GM10266 (cell line): ENCODE data around the gene MATCAP1.
A peak's percentile ranks its signal among the peaks of the same experiment; 100 is the strongest.

Experiments
- DNase-seq: peaks from one replicate; pipeline ENCODE4 v3.0.0; 2012; ENCODE audit errors: extremely low spot score
- TF ChIP-seq, protein P1 (sequence below): IDR thresholded peaks from 2 replicates; pipeline ENCODE4 v1.5.1; 2012; ENCODE audit warnings: mild to moderate bottlenecking, low read depth; ENCODE audit not compliant: control insufficient read depth, insufficient read depth; ENCODE audit errors: missing control alignments

Gene MATCAP1

DNA sequence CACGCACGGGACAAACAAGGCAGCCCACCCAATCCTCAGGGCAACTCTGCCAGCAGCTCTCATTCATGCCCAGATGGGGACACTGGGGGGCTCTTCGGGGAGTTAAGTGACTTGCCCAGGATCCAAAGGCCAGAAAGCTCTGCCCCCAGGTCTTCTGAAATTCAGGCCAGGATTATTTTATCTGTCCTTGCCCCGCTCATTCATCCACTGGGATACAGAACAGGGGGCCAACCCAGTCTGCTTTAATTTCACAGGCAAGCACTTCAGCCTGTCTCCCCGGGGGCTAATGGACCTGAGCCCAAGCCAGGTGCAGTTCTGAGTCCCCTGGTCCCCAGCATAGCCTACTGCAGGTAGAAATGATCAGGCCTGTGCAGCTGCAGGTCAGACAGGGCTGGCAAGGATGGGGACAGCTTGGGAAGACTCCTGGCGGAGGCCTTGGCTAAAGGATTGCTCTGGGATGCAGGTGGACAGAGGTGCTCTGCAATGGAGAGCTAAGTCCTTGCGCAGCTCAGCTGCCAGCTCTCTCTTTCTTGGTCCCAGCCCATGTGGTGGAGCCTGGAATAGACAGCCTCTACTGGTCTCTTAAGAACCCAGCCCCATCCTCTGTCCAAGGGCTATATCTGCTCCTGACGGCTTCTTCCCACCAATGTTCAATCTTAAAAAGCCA, 32.2 kb downstream of the MATCAP1 start:
- TF ChIP-seq, protein P1, sequence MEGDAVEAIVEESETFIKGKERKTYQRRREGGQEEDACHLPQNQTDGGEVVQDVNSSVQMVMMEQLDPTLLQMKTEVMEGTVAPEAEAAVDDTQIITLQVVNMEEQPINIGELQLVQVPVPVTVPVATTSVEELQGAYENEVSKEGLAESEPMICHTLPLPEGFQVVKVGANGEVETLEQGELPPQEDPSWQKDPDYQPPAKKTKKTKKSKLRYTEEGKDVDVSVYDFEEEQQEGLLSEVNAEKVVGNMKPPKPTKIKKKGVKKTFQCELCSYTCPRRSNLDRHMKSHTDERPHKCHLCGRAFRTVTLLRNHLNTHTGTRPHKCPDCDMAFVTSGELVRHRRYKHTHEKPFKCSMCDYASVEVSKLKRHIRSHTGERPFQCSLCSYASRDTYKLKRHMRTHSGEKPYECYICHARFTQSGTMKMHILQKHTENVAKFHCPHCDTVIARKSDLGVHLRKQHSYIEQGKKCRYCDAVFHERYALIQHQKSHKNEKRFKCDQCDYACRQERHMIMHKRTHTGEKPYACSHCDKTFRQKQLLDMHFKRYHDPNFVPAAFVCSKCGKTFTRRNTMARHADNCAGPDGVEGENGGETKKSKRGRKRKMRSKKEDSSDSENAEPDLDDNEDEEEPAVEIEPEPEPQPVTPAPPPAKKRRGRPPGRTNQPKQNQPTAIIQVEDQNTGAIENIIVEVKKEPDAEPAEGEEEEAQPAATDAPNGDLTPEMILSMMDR: no peak
- DNase-seq: peak; percentile 35

DNA sequence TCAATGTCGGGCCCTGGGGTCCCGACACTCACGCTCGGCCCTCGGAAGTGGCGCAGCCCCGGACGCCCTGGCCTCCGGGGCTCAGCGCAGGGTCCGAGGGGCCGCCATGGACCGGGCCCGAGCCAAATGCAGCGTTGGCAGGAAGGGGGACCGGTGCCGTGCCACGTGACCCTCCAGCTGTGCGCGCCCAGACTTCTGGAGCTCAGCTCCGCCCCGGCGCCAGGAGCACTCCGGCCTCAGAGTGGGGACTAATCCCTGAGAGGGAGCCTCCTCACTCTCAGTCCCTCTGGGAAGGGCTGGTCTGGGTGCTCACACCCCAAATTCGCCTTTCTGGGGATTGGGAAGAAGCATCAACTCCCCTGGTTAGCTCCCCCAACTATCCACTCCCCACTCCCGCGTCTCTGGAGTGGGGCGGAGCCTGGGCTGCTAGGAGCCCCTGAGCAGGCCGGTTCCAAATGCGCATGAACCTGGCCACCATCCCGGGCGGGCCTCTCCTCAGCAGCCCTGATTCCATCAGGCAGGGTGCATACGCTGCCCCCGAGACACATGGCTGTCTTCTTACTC, 32.8 kb downstream of the MATCAP1 start, which contains the start of gene B3GNT9:
Gene B3GNT9, minus strand, starts transcription at position 166 of the 564 bp plus-strand sequence. CDS start 513 bp downstream, outside the sequence.
- DNase-seq: peak; percentile 86
- TF ChIP-seq, protein P1: no peak

DNA sequence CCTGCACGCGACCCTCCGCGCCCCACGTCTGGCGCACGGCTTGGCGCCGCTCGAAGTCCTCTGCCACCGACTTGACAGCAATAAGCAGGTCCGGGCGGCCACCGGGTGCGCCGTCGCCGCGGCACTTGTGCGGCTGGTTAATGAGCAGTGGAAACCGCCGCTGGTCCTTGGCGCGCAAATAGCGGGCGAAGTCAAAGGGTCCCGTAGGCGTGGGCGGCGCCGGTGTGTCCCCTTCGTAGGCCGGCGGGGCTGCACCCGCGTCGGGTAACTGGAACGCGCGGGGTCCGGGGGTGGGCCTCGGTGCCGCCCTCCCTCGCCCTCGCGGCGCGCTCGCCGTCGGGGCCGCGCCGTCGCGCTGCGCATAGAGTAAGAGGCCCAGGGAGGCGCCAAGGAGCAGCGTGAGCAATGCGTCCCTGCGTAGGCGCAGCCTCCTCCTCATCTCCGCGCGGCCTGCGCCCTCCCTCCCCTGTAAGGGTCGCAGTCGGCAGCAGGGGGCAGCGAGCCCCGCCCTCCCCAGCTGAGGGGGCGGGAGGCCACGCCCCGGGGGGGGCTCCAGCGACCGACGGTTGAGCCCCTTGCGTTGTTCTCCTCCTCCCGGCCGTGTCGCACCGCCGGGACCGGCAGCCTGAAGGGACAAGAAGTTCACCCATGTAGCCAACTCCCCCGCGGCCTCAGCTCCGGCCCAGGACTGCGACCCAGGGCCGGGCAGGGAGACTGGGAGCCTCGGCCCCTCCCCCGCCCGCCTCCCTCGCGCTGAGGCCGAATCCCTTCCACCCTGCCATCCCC, 33.5 kb downstream of the MATCAP1 start:
- TF ChIP-seq, protein P1: peak; percentile 27
- peak; percentile 89 for DNase-seq

DNA sequence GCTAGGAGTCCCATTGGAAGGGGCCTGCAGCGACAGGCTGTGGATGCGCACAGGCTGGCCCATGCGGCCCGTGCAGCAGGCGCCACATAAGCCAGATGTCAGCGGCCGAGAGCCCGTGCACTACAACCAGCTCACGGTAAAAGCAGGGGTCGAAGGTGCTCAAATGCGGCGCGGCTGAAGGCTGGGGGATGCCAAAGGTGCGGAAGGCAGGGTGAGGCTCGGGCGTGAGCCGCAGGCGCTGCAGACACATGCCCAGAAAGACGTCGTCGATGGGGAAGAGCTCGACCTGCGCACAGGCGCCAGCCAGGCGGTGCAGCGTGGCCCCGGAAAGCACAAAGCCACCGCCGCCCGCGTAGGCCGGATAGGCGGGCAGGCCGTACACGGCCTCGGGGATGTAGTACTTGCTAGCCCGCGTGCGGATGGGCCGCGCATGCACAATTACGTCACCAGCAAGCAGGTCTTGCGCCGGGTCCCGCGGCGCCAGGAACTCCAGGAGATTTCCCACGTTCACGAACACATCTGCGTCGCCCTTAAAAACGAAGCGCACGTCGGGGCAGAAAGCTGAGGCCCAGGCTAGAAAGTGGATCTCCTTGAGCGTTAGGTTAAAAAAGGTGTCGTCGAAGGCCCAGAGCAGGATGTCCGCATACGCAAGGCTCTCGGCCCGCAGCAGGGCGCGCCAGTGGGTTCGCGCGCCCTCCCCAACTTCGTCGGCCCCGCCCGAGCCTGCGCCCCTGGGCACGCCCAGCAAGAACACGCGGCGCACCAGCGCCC, 34.3 kb downstream of the MATCAP1 start:
- no peak for DNase-seq
- TF ChIP-seq, protein P1: no peak

DNA sequence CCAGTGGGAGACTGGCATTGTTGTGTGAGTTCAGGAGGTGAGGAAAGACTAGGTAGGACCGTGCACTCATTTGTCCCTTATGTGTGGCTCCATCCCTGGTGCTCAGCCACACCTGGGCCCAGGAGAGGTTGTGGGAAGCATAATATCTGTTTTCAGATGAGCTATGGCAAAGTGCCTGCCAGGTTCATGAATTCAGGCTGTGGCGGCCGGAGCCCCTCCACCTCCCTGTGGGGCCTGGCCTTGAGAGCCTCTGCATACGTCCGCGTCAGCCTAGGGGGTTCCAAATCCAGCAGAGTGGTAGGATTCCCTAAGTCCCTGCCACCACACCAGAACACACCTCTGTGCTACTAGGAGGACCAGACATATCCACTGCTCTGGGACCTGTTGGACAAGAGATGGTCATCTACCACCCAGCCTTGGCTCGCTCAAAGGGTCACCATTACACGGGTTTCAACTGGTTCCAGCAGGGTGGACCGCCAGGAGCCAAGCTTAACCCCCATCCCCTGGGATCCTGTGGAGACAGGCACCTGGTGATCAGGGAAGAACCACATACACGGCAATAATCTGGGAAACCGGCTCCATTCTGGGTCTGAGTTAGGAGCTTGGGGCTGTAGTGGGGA, 35.0 kb downstream of the MATCAP1 start:
- TF ChIP-seq, protein P1: no peak
- no peak for DNase-seq

DNA sequence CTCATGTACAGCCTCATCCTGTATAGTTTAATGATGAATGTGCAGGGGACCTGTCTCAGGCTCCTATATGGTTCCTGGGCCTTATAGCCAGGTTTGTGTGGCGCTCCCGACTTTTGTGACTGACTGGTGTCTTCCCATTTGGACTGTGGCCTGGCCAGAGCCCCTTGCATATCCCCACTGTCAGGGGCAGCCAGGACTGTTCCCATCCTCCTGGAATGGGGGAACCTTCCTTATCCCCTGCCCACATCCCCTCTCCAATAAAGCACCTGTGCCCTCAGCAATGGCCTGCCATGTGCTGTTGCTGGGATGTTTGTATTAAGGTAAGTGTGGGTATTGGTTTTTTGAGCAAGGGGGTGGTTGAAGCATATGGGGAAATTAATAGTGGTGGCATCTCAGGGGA, 35.5 kb downstream of the MATCAP1 start:
- TF ChIP-seq, protein P1: no peak
- no peak for DNase-seq
